ENCODE measurements around the gene SAP25. TPM values are rescaled to one million over a fixed set of nuclear protein-coding genes. Genes with fewer than 3 reads are reported as not detected.
A peak's percentile ranks its signal among the peaks of the same experiment; 100 is the strongest.

The SAP25 gene
- total RNA-seq, 5 donors from 2014 or later (not counting 1 experiment from before 2014, with no cell fraction given), result 61.2 to 129 (median 107) TPM

- ChIA-PET POLR2A (interaction anchor here (0.6 kb wide), 3 partner anchors 26 to 105 kb away, joined by 3 to 8 read pairs (median 4); partner anchors contain the start of gene TSC22D4 (in 1 of the 2)), CTCF (interaction anchor here (0.5 to 1.6 kb wide), 10 partner anchors 18 to 507 kb away, joined by 3 to 7 read pairs (median 4); partner anchors contain the start of gene MOSPD3 (in 1 of the 2))
- Histone ChIP-seq H3K9me3 (no peaks in the 10 kb centered on the region), H3K4me3 (ENCODE audit: control insufficient read depth in 1 of 2, extremely low read depth in 1 of 2, low read length in 1 of 2) (peak overlapping the region; percentile 64 to 94), H3K27ac (ENCODE audit: low read length) (peak overlapping the region; percentile 84), H3K4me1 (ENCODE audit: control insufficient read depth in 1 of 2, extremely low read depth in 1 of 2, insufficient read depth in 2 of 2, low read length in 2 of 2) (peaks cover 27 to 66% of the 10 kb centered on the region in 2 experiments), H3K36me3 (ENCODE audit: control insufficient read depth in 2 of 2, extremely low read depth in 1 of 2, insufficient read depth in 1 of 2, low read length in 1 of 2) (peaks cover 20 to 32% of the 10 kb centered on the region in 2 donors), H3K27me3 (replicated peaks in 1 of 2; ENCODE audit: control insufficient read depth in 2 of 2, extremely low read depth in 1 of 2, insufficient read depth in 2 of 2, low read length in 1 of 2) (no peaks in the 10 kb centered on the region)
- H3K36me3 Mint-ChIP-seq, result peaks cover 3% of the 10 kb centered on the region
- peak overlapping the region in 1 of 2 donors; percentile 97 for H3K27ac Mint-ChIP-seq
- H3K27me3 Mint-ChIP-seq, result no peaks in the 10 kb centered on the region
- peak overlapping the region in 2 of 3 donors; percentile 96 to 97 for H3K4me3 Mint-ChIP-seq
- 0% methylated on average over 6 of the region's 15 CpGs for WGBS (ENCODE audit: insufficient coverage)
- peaks cover 20 to 35% (median 32%) of the 10 kb centered on the region in 3 donors for H3K4me1 Mint-ChIP-seq
- H3K9me3 Mint-ChIP-seq, result no peaks in the 10 kb centered on the region
- DNase-seq, result no peak
- ATAC-seq (replicated peaks in 1 of 4), result no peak
Observed at GRCh38 chr7:100584054-100584682, 10.5 kb upstream of the SAP25 start.

GRCh38 chr7:100583132-100584053 is 9.7 kb upstream of the SAP25 start:
- CTCF ChIA-PET, result interaction anchor here (0.5 to 1.3 kb wide), 8 partner anchors 10 to 506 kb away, joined by 3 to 7 read pairs (median 3); no protein-coding TSS in a partner anchor
- Mint-ChIP-seq H3K27ac (peak overlapping the region in 1 of 2 donors; percentile 97), H3K9me3 (no peaks in the 10 kb centered on the region), H3K4me3 (peak overlapping the region in 2 of 3 donors; percentile 96 to 97), H3K4me1 (peaks cover 21 to 35% (median 29%) of the 10 kb centered on the region in 3 donors), H3K27me3 (no peaks in the 10 kb centered on the region), H3K36me3 (peaks cover 8% of the 10 kb centered on the region)
- H3K4me3 ChIP-seq (ENCODE audit: control insufficient read depth in 1 of 2, extremely low read depth in 1 of 2, low read length in 1 of 2), result peak overlapping the region; percentile 64 to 94
- 2% methylated on average over 11 of the region's 23 CpGs for WGBS (ENCODE audit: insufficient coverage)
- peaks cover 20 to 38% of the 10 kb centered on the region in 2 donors for H3K36me3 ChIP-seq (ENCODE audit: control insufficient read depth in 2 of 2, extremely low read depth in 1 of 2, insufficient read depth in 1 of 2, low read length in 1 of 2)
- no peaks in the 10 kb centered on the region for H3K9me3 ChIP-seq
- H3K27me3 ChIP-seq (replicated peaks in 1 of 2; ENCODE audit: control insufficient read depth in 2 of 2, extremely low read depth in 1 of 2, insufficient read depth in 2 of 2, low read length in 1 of 2), result no peaks in the 10 kb centered on the region
- ATAC-seq (replicated peaks in 1 of 4) (peak; percentile 11 to 25 (median 18)), DNase-seq (peak; percentile 48 to 79 (median 60))
- H3K4me1 ChIP-seq (ENCODE audit: control insufficient read depth in 1 of 2, extremely low read depth in 1 of 2, insufficient read depth in 2 of 2, low read length in 2 of 2), result peaks cover 27 to 67% of the 10 kb centered on the region in 2 experiments
- peak overlapping the region; percentile 84 for H3K27ac ChIP-seq (ENCODE audit: low read length)
- POLR2A ChIA-PET, result interaction anchor here (0.5 to 0.6 kb wide), 2 partner anchors 41 to 75 kb away, joined by 3 to 4 read pairs; no protein-coding TSS in a partner anchor

- DNase-seq (no peak), ATAC-seq (replicated peaks in 1 of 4) (no peak)
- no peaks in the 10 kb centered on the region for H3K27me3 Mint-ChIP-seq
- Histone ChIP-seq H3K27me3 (replicated peaks in 1 of 2; ENCODE audit: control insufficient read depth in 2 of 2, extremely low read depth in 1 of 2, insufficient read depth in 2 of 2, low read length in 1 of 2) (peaks cover 0 to 2% of the 10 kb centered on the region in 2 experiments), H3K4me1 (ENCODE audit: control insufficient read depth in 1 of 2, extremely low read depth in 1 of 2, insufficient read depth in 2 of 2, low read length in 2 of 2) (peaks cover 27 to 71% of the 10 kb centered on the region in 2 experiments), H3K27ac (ENCODE audit: low read length) (peak overlapping the region; percentile 84), H3K4me3 (ENCODE audit: control insufficient read depth in 1 of 2, extremely low read depth in 1 of 2, low read length in 1 of 2) (peak overlapping the region; percentile 64 to 94), H3K36me3 (ENCODE audit: control insufficient read depth in 2 of 2, extremely low read depth in 1 of 2, insufficient read depth in 1 of 2, low read length in 1 of 2) (peaks cover 26 to 46% of the 10 kb centered on the region in 2 donors), H3K9me3 (no peaks in the 10 kb centered on the region)
- 51% methylated on average over 6 of the region's 11 CpGs for WGBS (ENCODE audit: insufficient coverage)
- H3K27ac Mint-ChIP-seq, result peak overlapping the region in 1 of 2 donors; percentile 97
- ChIA-PET CTCF (interaction anchor here in 1 of 2 donors (0.6 kb wide), 1 partner anchor 109 kb away, joined by 3 read pairs; no protein-coding TSS in a partner anchor), POLR2A (no interaction called here)
- H3K4me1 Mint-ChIP-seq, result peaks cover 17 to 35% (median 25%) of the 10 kb centered on the region in 3 donors
- H3K4me3 Mint-ChIP-seq, result peak overlapping the region in 2 of 3 donors; percentile 96 to 97
- no peaks in the 10 kb centered on the region for H3K9me3 Mint-ChIP-seq
- peaks cover 8% of the 10 kb centered on the region for H3K36me3 Mint-ChIP-seq
Observed at GRCh38 chr7:100582650-100583049, 8.9 kb upstream of the SAP25 start.

GRCh38 chr7:100582041-100582579 is 8.4 kb upstream of the SAP25 start:
- Mint-ChIP-seq H3K9me3 (no peaks in the 10 kb centered on the region), H3K36me3 (peaks cover 8% of the 10 kb centered on the region), H3K27me3 (no peaks in the 10 kb centered on the region), H3K27ac (peak overlapping the region in 1 of 2 donors; percentile 97), H3K4me1 (peaks cover 17 to 35% (median 24%) of the 10 kb centered on the region in 3 donors), H3K4me3 (peak overlapping the region in 1 of 3 donors; percentile 52)
- Histone ChIP-seq H3K27me3 (replicated peaks in 1 of 2; ENCODE audit: control insufficient read depth in 2 of 2, extremely low read depth in 1 of 2, insufficient read depth in 2 of 2, low read length in 1 of 2) (peaks cover 0 to 2% of the 10 kb centered on the region in 2 experiments), H3K27ac (ENCODE audit: low read length) (peak overlapping the region; percentile 84), H3K9me3 (no peaks in the 10 kb centered on the region), H3K36me3 (ENCODE audit: control insufficient read depth in 2 of 2, extremely low read depth in 1 of 2, insufficient read depth in 1 of 2, low read length in 1 of 2) (peaks cover 31 to 51% of the 10 kb centered on the region in 2 donors), H3K4me1 (ENCODE audit: control insufficient read depth in 1 of 2, extremely low read depth in 1 of 2, insufficient read depth in 2 of 2, low read length in 2 of 2) (peaks cover 27 to 68% of the 10 kb centered on the region in 2 experiments), H3K4me3 (ENCODE audit: control insufficient read depth in 1 of 2, extremely low read depth in 1 of 2, low read length in 1 of 2) (no peak overlapping the region)
- POLR2A ChIA-PET, result no interaction called here
- WGBS (ENCODE audit: insufficient coverage), result 95% methylated on average over 12 of the region's 20 CpGs
- CTCF ChIA-PET, result interaction anchor here in 1 of 2 donors (0.5 kb wide), 1 partner anchor 562 kb away, joined by 3 read pairs; no protein-coding TSS in a partner anchor
- ATAC-seq (replicated peaks in 1 of 4), result no peak
- DNase-seq, result no peak

- WGBS (ENCODE audit: insufficient coverage), result 90% methylated on average over 8 of the region's 11 CpGs
- CTCF ChIA-PET, result interaction anchor here (0.6 kb wide), 2 partner anchors 110 to 311 kb away, joined by 3 read pairs; no protein-coding TSS in a partner anchor
- Histone ChIP-seq H3K9me3 (no peaks in the 10 kb centered on the region), H3K27me3 (replicated peaks in 1 of 2; ENCODE audit: control insufficient read depth in 2 of 2, extremely low read depth in 1 of 2, insufficient read depth in 2 of 2, low read length in 1 of 2) (peaks cover 0 to 2% of the 10 kb centered on the region in 2 experiments), H3K4me3 (ENCODE audit: control insufficient read depth in 1 of 2, extremely low read depth in 1 of 2, low read length in 1 of 2) (no peak overlapping the region), H3K36me3 (ENCODE audit: control insufficient read depth in 2 of 2, extremely low read depth in 1 of 2, insufficient read depth in 1 of 2, low read length in 1 of 2) (peaks cover 38 to 66% of the 10 kb centered on the region in 2 donors), H3K4me1 (ENCODE audit: control insufficient read depth in 1 of 2, extremely low read depth in 1 of 2, insufficient read depth in 2 of 2, low read length in 2 of 2) (peaks cover 27 to 62% of the 10 kb centered on the region in 2 experiments), H3K27ac (ENCODE audit: low read length) (peak overlapping the region; percentile 2)
- Mint-ChIP-seq H3K4me3 (no peak overlapping the region), H3K27ac (no peak overlapping the region), H3K9me3 (no peaks in the 10 kb centered on the region), H3K4me1 (peaks cover 15 to 39% (median 20%) of the 10 kb centered on the region in 3 donors), H3K36me3 (peaks cover 18% of the 10 kb centered on the region), H3K27me3 (no peaks in the 10 kb centered on the region)
- no peak for ATAC-seq (replicated peaks in 1 of 4)
- POLR2A ChIA-PET, result no interaction called here
- DNase-seq, result no peak
Observed at GRCh38 chr7:100580466-100581283, 7.0 kb upstream of the SAP25 start.
